Stimulated activated CD4-positive, alpha-beta T cell treated with anti-CD3 and anti-CD28 coated beads, TNF-alpha, amount 100 ng/mL, for 24 hours (primary cell): ENCODE measurements around the gene TMEM169.
A peak's percentile ranks its signal among the peaks of the same experiment; 100 is the strongest.

Source experiments
- DNase-seq, 3 experiments: peaks; one replicate each; pipeline ENCODE4 v3.0.0-alpha.2; 2020; ENCODE audit warnings: low read depth in 3 of 3

TMEM169 gene

DNA sequence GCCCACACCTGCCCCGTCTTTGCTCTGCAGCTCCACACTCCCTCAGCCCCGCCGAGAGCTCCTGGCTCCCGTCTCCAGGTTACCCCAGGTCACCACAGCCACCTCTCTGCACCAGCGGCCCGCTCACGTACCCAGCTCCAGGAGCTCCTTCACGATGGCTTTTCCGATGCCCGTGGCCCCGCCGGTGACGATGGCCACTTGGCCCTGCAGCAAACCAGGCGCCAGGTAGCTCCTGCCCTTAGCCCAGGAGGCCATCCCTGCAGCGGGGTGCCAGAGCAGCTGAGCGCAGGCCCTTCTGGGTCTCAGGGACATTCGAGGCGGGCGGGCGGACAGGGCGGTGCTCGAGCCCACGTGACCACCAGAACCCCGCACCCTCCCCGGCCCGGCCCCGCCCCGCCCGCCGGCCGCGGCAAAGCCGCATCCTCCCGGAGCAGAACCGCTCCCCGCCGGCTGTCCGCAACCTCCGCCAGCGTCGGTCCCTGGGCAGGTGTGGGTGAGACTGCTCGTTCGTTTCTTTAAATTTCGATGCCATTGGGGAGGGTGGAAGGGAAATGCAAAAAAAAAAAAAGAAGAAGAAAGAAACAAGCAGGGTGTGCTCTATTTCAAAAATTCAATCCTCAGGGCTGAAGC, at the start of gene TMEM169, which contains the start of gene PECR:
TMEM169 (plus strand) TSS at position 433 of the 630 bp plus-strand sequence. CDS start 14,045 bp downstream, outside the sequence.
PECR (minus strand) TSS at position 323 of the 630 bp plus-strand sequence; CDS start at position 255, 68 bp downstream.
- DNase-seq: peak; percentile 40 to 78 (median 53)

- no peak for DNase-seq
Observed at GRCh38 chr2:216031960-216032689, 49.6 kb upstream of the TMEM169 start.

- DNase-seq: no peak
Observed at GRCh38 chr2:216033403-216033802, 48.3 kb upstream of the TMEM169 start.

- DNase-seq: peak; percentile 68 to 81 (median 69)
Observed at GRCh38 chr2:216034065-216034464, 47.7 kb upstream of the TMEM169 start.

- no peak for DNase-seq
Observed at GRCh38 chr2:216039918-216040317, 41.8 kb upstream of the TMEM169 start.

DNA sequence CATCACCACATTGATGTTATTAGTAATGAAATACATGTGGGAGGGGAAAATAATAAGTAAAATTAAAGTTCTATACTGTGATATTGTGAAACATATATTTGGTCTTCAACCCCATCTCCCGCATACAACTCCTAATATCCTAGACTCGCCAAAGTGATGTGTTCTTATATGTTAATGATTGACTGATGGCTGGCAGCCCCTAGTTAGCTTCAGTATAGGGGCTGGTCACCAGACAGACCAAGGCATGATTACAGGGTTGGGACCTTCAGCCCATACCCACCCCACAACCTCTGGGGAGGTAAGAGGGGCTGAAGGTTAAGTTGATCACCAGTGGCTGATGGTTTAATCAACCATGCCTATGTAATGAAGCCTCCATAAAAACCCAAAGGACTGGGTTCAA, 40.3 kb upstream of the TMEM169 start:
- no peak for DNase-seq

DNA sequence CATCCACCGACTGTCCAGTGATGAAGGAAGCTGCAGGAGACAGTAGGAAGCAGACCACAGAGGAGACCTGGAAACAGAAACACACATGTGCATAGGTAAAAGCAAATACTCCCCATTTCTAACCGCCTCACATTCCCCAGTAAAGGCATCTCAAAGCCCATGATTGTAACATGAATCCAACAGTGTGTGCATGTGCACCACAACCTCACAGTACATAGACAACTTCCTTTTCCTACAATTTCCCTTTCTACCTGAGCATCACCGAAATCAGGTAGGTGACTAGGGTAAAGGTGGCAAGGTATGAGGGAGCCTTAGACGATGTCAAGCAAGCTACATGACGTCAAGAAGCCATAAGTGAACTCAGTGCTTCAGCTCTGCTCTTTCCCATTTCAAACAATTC, 37.8 kb upstream of the TMEM169 start:
- DNase-seq: no peak

DNA sequence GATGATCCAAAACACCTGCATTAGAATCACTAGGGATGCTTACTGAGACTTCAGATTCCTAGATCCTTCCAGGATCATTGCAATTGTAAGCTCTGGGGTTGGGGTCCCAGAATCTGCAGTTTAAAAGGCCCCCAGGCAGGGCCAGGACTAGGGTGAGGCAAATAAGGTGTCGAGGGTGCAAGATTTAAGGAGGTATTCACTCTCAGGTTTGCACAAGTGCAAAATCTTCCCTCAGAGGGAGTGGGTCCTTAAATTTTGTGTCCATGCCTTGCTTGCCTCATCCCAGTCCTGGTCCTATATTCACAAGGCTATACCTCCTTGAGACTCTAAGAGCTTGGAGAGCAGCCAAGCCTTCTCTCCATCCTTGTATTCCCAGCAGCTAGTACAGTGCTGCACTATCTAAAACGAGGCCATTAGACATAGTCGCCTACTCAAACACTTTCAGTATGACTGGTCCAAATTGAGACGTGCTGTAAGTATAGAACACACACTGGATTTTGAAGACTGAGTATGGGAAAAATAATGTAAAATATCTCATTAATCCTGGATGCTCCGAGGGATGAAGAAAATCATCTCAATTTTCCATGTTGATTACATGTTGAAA, 36.7 kb upstream of the TMEM169 start:
- DNase-seq: no peak

GRCh38 chr2:216047397-216047796, 34.3 kb upstream of the TMEM169 start:
- no peak for DNase-seq

DNA sequence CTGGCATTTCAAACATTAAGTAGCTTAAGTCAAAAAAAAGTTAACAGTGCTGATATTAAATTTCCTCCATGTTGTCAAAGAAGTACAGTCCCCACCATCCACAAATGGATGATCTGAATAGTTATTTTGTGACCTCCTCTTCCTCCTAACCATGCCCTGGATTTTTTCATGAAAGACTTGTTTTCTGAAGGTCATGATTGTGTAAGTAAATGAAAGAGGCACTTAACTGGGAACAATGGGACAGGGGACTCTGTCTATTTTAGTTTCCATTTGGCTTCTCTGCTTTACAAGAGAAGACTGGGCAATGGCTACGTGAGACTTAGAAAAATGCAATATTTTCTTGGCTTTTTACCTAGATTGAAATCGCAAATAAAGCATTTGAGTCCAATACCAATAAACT, 32.3 kb upstream of the TMEM169 start:
- no peak for DNase-seq

DNA sequence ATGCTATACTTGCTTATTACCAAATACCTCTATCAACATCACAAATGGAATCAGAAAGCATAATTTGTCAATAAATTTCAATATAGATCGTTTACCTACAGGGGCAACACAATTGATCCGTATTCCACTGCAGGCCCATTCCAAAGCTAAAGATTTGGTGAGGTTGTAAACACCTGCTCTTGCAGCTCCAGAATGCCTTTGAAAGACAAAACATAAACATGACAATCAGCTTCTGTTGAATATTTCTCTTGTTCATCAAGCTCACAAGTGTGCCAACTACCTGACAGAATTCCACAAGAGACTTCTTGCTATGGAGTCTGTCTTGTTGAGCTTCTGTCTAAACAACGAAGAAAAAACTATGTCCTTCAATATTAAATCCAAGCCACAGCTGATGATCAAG, 30.4 kb upstream of the TMEM169 start:
- no peak for DNase-seq

DNA sequence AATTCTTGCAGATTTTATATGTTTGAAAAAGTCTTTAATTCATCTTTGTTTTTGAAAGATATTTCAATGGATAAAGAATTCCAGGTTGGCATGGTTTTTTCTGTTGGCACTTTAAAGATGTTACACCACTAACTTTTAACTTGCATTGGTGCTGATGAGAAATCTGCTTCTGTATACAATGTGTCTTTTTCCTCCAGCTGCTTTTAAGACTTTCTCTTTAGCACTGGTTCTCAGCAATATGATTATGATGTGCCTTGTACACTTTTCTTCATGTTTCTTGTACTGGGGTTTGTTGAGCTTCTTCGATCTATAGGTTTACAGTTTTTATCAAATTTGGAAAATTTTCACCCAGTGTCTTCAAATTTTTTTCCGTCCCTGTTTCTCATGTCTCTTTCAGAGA, 29.3 kb upstream of the TMEM169 start:
- no peak for DNase-seq

- DNase-seq: no peak
Observed at GRCh38 chr2:216055680-216056079, 26.0 kb upstream of the TMEM169 start.

- DNase-seq: no peak
Observed at GRCh38 chr2:216056739-216057138, 25.0 kb upstream of the TMEM169 start.

DNA sequence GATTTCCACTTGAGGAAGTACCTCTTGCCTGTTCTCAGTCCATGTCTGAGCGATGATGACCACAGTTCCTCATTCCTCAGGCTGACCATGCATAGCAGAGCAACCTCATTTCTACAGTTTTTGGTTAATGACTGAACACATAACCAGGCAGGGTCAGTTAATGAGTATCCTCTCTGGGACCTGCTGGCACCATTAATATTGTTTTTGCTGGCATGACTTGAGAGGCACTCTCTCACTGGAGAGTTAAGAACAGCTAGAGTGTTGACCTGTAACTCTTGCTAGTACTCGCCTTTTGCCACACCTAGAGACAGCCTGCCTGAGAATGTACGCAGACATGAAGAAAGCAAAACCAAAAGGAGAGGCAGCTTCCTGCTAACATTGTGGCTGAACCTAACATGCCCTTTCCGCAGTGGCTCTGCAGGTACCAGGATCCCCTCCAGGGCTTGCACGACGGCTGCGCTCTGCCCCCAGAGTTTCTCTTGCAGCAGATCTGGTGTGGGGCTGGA, 24.0 kb upstream of the TMEM169 start:
- DNase-seq: peak; percentile 12 to 44 (median 29)

GRCh38 chr2:216059233-216059834, 22.4 kb upstream of the TMEM169 start:
- no peak for DNase-seq

DNA sequence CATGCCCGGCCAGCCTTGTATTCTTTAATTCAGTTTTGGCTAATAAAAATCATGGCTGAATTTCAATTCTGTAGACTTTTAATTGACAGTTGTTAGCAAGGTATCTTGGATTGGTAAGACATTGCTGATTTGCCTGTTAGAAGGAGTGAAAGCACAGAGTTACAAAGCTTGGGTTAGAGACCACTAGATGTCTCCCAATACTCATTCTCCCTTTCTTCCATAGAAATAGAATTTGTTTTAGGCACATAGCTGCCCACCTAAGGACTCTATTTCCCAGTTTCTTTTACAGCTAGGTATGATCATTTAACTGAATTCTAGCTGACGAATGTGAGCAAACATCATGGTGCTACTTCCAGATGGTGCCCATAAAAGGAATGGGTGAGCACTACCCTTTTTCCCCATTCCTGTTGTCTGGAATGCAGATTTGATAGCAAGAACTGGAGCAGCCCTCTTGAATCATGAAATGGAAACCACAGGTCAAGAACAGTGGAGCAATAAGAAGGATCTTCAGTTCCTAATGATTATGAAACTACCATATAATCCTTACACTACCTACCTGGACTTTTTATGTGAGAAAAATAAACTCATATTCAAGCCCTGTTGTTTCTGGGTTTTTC, 17.6 kb upstream of the TMEM169 start:
- no peak for DNase-seq

- DNase-seq: no peak
Observed at GRCh38 chr2:216064665-216065064, 17.1 kb upstream of the TMEM169 start.

GRCh38 chr2:216066230-216066629, 15.5 kb upstream of the TMEM169 start:
- no peak for DNase-seq

- no peak for DNase-seq
Observed at GRCh38 chr2:216069028-216069427, 12.7 kb upstream of the TMEM169 start.

DNA sequence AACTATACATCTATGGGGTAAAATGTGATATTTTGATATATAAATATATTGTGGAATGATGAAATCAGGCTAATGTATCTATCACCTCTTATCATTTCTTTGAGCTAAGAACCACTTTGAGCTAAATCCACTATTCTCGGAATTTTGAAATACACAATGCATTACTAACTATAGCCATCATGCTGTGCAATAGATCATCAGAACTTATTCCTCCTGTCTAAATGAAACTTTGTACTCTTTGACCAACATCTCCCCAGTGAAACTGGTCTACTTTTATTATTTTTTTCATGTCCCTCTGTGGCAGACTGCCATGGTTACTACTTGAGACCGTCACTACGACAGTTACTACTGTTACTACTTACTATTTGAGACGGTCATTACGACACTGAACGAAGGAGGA, 11.5 kb upstream of the TMEM169 start:
- DNase-seq: no peak
